DND-41 (cell line): ENCODE measurements around the gene GAL.

Experiments used
- ATAC-seq: fragments of 200-7000 bp; cut with Tn5 transposase; 3 replicates; pipeline ENCODE4 v1.9.1; 2021; ENCODE audit warnings: low read depth; ENCODE audit not compliant: insufficient read depth
- DNase-seq: peaks from one replicate; pipeline ENCODE4 v3.0.0-alpha.2; 2020
- H2AFZ ChIP-seq: 2 replicates; pipeline ENCODE4 v1.6.0; 2012; ENCODE audit warnings: low read depth, low read length
- H3K27ac ChIP-seq: 2 replicates; pipeline ENCODE4 v1.5.1; 2012; ENCODE audit warnings: low read length, inconsistent platforms
- H3K27me3 ChIP-seq: fragments of 200-600 bp; sonication (generic); 2 replicates; pipeline ENCODE4 v1.6.0; 2012; ENCODE audit warnings: low read length, mild to moderate bottlenecking, inconsistent platforms; ENCODE audit not compliant: insufficient read depth, poor library complexity
- H3K36me3 ChIP-seq: 2 replicates; pipeline ENCODE4 v1.5.1; 2012; ENCODE audit warnings: low read length, inconsistent platforms; ENCODE audit not compliant: insufficient read depth
- H3K4me1 ChIP-seq: 2 replicates; pipeline ENCODE4 v1.5.1; 2012; ENCODE audit warnings: mild to moderate bottlenecking, low read length; ENCODE audit not compliant: insufficient read depth
- H3K4me2 ChIP-seq: 2 replicates; pipeline ENCODE4 v1.6.0; 2012; ENCODE audit warnings: mild to moderate bottlenecking, moderate library complexity, low read length, inconsistent platforms; ENCODE audit not compliant: insufficient read depth
- H3K4me3 ChIP-seq, 2 experiments: fragments of 200-600 bp in 1 of 2; shearing (Covaris generic) in 1 of 2; 2 replicates each; pipeline ENCODE4 v1.5.1; 2012 to 2016; ENCODE audit warnings: inconsistent platforms in 2 of 2, low read length in 2 of 2, mild to moderate bottlenecking in 2 of 2, low read depth in 1 of 2, moderate library complexity in 1 of 2
- H3K79me2 ChIP-seq: 2 replicates; pipeline ENCODE4 v1.6.0; 2012; ENCODE audit warnings: low read length, inconsistent platforms; ENCODE audit not compliant: insufficient read depth
- H3K9ac ChIP-seq: 2 replicates; pipeline ENCODE4 v1.6.0; 2012; ENCODE audit warnings: low read depth, mild to moderate bottlenecking, inconsistent platforms, low read length, moderate library complexity
- H3K9me3 ChIP-seq: 2 replicates; pipeline ENCODE4 v1.5.1; 2012; ENCODE audit warnings: low read length, moderate library complexity, mild to moderate bottlenecking, inconsistent platforms; ENCODE audit not compliant: insufficient read depth, severe bottlenecking
- H4K20me1 ChIP-seq: 2 replicates; pipeline ENCODE4 v1.6.0; 2012; ENCODE audit warnings: low read length; ENCODE audit not compliant: insufficient read depth
- EZH2 ChIP-seq: IDR thresholded peaks from 3 replicates; pipeline ENCODE4 v1.6.1; 2012; ENCODE audit warnings: borderline replicate concordance, low read depth, mild to moderate bottlenecking, moderate library complexity, low read length, inconsistent platforms; ENCODE audit not compliant: severe bottlenecking
- TF ChIP-seq, protein P1 (sequence below): IDR thresholded peaks from 2 replicates; pipeline ENCODE4 v1.5.1; 2012; ENCODE audit warnings: borderline replicate concordance, low read length, moderate library complexity, mild to moderate bottlenecking; ENCODE audit not compliant: poor library complexity, severe bottlenecking; ENCODE audit errors: extremely low read depth

GAL gene

DNA sequence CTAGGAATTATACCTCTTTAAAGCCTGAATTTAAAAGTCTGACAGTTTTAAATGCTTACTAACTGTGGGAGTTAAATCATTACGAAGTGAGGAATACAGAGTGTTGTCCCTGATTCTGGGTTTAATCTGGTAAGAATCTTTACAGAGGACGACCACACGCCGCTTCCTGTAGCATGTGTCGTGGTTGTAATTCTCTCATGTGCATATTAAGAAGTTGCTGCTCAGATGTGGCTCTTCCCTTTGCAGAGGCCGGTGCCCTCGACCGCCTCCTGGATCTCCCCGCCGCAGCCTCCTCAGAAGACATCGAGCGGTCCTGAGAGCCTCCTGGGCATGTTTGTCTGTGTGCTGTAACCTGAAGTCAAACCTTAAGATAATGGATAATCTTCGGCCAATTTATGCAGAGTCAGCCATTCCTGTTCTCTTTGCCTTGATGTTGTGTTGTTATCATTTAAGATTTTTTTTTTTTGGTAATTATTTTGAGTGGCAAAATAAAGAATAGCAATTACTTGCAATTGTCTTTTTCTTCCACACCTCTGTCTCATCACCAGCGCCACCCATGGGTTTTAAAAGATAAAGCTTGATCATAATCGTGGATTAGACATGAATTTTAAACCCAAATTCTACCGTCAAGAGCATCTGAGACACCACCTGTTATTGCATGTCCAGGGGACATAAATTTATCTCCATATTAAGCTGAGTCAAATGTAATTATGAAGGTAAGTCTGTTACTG lies 6.5 kb downstream of the GAL start:
- Histone ChIP-seq H3K4me2 (no peak overlapping the region; the same call in 1 of the 2 replicates), H4K20me1 (0 out of 2 replicates have a peak, but pooled peaks cover 8% of the 10 kb centered on the region), H3K4me1 (peaks cover 19% of the 10 kb centered on the region), H3K79me2 (no peaks in the 10 kb centered on the region), H3K9me3 (no peaks in the 10 kb centered on the region), H3K27ac (no peak overlapping the region), H2AFZ (no peak overlapping the region), H3K9ac (no peak overlapping the region), H3K4me3 (no peak overlapping the region), H3K27me3 (peaks cover 16% of the 10 kb centered on the region), H3K36me3 (no peaks in the 10 kb centered on the region)
- ATAC-seq: peak; percentile 99
- peak; percentile 71 for DNase-seq
- TF ChIP-seq EZH2: no peak
- TF ChIP-seq, protein P1, sequence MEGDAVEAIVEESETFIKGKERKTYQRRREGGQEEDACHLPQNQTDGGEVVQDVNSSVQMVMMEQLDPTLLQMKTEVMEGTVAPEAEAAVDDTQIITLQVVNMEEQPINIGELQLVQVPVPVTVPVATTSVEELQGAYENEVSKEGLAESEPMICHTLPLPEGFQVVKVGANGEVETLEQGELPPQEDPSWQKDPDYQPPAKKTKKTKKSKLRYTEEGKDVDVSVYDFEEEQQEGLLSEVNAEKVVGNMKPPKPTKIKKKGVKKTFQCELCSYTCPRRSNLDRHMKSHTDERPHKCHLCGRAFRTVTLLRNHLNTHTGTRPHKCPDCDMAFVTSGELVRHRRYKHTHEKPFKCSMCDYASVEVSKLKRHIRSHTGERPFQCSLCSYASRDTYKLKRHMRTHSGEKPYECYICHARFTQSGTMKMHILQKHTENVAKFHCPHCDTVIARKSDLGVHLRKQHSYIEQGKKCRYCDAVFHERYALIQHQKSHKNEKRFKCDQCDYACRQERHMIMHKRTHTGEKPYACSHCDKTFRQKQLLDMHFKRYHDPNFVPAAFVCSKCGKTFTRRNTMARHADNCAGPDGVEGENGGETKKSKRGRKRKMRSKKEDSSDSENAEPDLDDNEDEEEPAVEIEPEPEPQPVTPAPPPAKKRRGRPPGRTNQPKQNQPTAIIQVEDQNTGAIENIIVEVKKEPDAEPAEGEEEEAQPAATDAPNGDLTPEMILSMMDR: peak; percentile 20

DNA sequence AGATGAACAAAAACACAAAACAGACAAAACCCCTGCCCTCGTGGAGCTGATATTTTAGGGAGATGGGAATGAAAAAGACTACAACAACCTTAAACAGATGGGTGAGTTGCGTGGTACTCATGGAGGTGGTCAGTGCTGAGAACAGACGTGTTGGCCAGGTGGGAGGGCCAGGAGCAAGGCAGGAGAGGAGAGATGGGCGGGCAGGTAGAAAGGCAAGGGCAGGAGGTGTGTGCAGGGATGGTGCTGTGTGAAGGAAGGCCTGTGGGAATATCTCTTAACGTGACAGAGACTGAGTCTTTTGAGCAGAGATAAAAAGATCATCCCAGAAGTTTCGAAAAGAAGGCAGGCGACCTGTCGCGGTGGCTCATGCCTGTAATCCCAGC lies 7.0 kb downstream of the GAL start:
- H3K4me3 ChIP-seq: no peak overlapping the region
- no peak overlapping the region for H2AFZ ChIP-seq
- H3K27me3 ChIP-seq: peaks cover 16% of the 10 kb centered on the region
- no peaks in the 10 kb centered on the region for H3K79me2 ChIP-seq
- no peak overlapping the region for H3K27ac ChIP-seq
- no peak overlapping the region for H3K9ac ChIP-seq
- no peak for TF ChIP-seq EZH2
- TF ChIP-seq, protein P1: peak; percentile 1
- H3K9me3 ChIP-seq: no peaks in the 10 kb centered on the region
- ATAC-seq (no peak), DNase-seq (no peak)
- H3K36me3 ChIP-seq: no peaks in the 10 kb centered on the region
- 0 out of 2 replicates have a peak, but pooled peaks cover 5% of the 10 kb centered on the region for H4K20me1 ChIP-seq
- no peak overlapping the region for H3K4me2 ChIP-seq
- H3K4me1 ChIP-seq: peaks cover 19% of the 10 kb centered on the region

DNA sequence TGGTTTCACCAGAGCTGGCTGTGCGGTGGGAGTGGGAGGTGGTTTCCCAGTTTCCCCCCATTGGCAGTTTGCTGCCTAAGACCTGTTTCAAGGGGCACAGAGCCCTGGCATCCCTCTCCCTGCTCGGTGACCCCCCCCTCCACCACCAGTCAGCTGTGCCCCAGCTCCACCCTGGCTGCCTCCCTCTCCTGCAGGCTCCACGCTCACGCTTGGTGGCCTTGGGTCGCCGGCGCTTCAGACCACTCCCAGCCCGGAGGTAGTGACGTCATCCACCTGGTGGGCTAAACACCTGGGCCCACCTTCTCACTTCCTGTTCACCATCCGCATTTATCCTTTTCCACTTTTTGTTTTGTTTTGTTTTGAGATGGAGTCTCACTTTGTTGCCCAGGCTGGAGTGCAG lies 7.8 kb downstream of the GAL start:
- Histone ChIP-seq H3K36me3 (no peaks in the 10 kb centered on the region), H3K4me2 (no peak overlapping the region), H4K20me1 (0 out of 2 replicates have a peak, but pooled peaks cover 2% of the 10 kb centered on the region), H3K4me1 (peaks cover 19% of the 10 kb centered on the region), H3K27ac (no peak overlapping the region), H2AFZ (no peak overlapping the region), H3K27me3 (peaks cover 16% of the 10 kb centered on the region), H3K9ac (no peak overlapping the region), H3K79me2 (no peaks in the 10 kb centered on the region), H3K9me3 (no peaks in the 10 kb centered on the region), H3K4me3 (no peak overlapping the region)
- TF ChIP-seq, protein P1: no peak
- no peak for TF ChIP-seq EZH2
- DNase-seq (no peak), ATAC-seq (no peak)
